Small intestine (tissue), 7 donors: ENCODE results near the gene DDB1. TPM values are rescaled to one million over a fixed set of nuclear protein-coding genes. Genes with fewer than 3 reads are reported as not detected.

ENCODE experiments used
- DNase-seq, 2 donors: peaks; one replicate each; pipeline versions ENCODE4 v3.0.0 to v3.0.0-alpha.2; 2013
- FAIRE-seq: peaks from 2 replicates; lab custom pipeline; 2012; peaks lifted over from hg19 to GRCh38; lab: Jason Lieb, UNC
- H3K27ac ChIP-seq, 3 donors: one replicate each; pipeline ENCODE4 v1.5.1; 2013; ENCODE audit warnings: low read length in 2 of 3, mild to moderate bottlenecking in 2 of 3, control low read depth in 1 of 3, inconsistent platforms in 1 of 3, low read depth in 1 of 3, moderate library complexity in 1 of 3
- H3K27me3 ChIP-seq, 3 donors: one replicate each; pipeline ENCODE4 v1.6.1; 2013; ENCODE audit warnings: low read length in 3 of 3, inconsistent platforms in 1 of 3; ENCODE audit not compliant: control insufficient read depth in 3 of 3, insufficient read depth in 3 of 3
- H3K36me3 ChIP-seq, 3 donors: one replicate each; pipeline ENCODE4 v1.6.1; 2013; ENCODE audit warnings: low read length in 3 of 3, inconsistent platforms in 1 of 3, low read depth in 1 of 3, mild to moderate bottlenecking in 1 of 3, moderate library complexity in 1 of 3; ENCODE audit not compliant: control insufficient read depth in 3 of 3, insufficient read depth in 2 of 3
- H3K4me1 ChIP-seq, 3 donors: one replicate each; pipeline ENCODE4 v1.6.1; 2013; ENCODE audit warnings: low read length in 2 of 3, inconsistent platforms in 1 of 3, low read depth in 1 of 3, mild to moderate bottlenecking in 1 of 3, moderate library complexity in 1 of 3; ENCODE audit not compliant: control insufficient read depth in 3 of 3, insufficient read depth in 2 of 3
- H3K4me3 ChIP-seq, 3 donors: one replicate each; pipeline ENCODE4 v1.5.1; 2013; ENCODE audit warnings: low read length in 3 of 3, control low read depth in 1 of 3, inconsistent platforms in 1 of 3, low read depth in 1 of 3, mild to moderate bottlenecking in 1 of 3, moderate library complexity in 1 of 3
- H3K9me3 ChIP-seq, 2 donors: one replicate each; pipeline ENCODE4 v1.6.1; 2013; ENCODE audit warnings: low read depth in 1 of 2, low read length in 1 of 2; ENCODE audit not compliant: control insufficient read depth in 2 of 2, insufficient read depth in 1 of 2
- WGBS, 3 donors: extraction: QIAGEN DNeasy Blood & Tissue Kit; methylation state at CpG; one replicate each; pipeline ENCODE4 v1.1.7; 2013; 5-methylcytosine and 5-hydroxymethylcytosine counted together
- polyA plus RNA-seq, 4 donors: library from polyadenylated mRNA; stranded (reverse) in 3 of 4; unstranded in 1 of 4; fragments of 200-250 nt in 3 of 4; fragments of 120-200 nt in 1 of 4; gene quantifications; one replicate each; pipeline versions ENCODE4 v1.2.1 to v1.2.3, GENCODE V29; 2013
- donor health status: healthy with polysubstance abuse.
- donor health status: control.
- donor health status: control.
- donor health status: Bipolar disorder and iron deficiency.
- donor health status: healthy.

The DDB1 gene
- polyA plus RNA-seq, 4 donors, result 137 to 165 (median 153) TPM

DNA sequence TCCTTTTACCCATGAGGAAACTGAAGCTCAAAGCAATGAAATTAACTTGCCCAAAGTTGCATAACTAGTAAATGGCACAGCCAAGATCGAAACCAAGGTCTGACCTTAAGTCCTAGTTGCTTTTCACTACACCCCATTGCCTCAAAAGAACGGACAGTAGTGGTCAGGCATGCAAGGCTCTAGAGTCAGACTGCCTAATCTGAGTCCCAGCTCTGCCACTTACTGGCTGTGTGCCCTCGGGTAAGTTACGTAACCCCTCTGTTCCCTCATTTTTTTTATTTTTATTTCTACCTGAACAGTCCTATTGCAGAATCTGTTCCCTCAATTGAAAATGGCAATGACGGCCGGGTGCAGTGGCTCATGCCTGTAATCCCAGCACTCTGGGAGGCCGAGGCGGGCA is 19.1 kb upstream of the DDB1 start:
- H3K4me3 ChIP-seq, result no peak overlapping the region
- FAIRE-seq (no peak), DNase-seq (no peak)
- peaks cover 8 to 78% (median 11%) of the 10 kb centered on the region in 3 donors for H3K36me3 ChIP-seq
- H3K27ac ChIP-seq, result no peak overlapping the region
- H3K27me3 ChIP-seq, result no peaks in the 10 kb centered on the region
- no peaks in the 10 kb centered on the region for H3K9me3 ChIP-seq
- WGBS, 3 donors, result 84 to 85% (median 85%) methylated on average over 8 of the region's 8 CpGs
- H3K4me1 ChIP-seq, result peaks cover 0 to 11% (median 3%) of the 10 kb centered on the region in 3 donors

DNA sequence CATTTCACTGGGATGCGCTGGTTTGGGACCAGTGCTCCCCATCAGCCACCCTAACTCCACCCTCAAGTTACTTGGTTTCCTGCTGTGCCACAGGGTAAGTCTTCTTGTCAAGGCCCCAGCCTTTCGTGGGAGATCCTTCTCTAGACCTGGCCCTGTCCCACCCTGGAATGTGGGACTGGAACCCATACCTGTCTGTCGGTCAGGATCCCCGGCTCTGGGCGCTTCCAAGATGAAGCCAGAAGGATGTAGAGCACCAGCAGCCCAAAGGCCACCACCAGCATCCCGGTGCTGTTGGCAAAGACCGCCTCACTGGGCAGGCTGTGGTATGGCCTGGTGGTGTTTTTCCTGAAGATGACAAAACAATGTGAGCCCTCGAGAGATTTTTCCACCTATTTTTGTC is 17.9 kb upstream of the DDB1 start:
- DNase-seq, result no peak
- Histone ChIP-seq H3K27ac (no peak overlapping the region), H3K36me3 (peaks cover 8 to 84% (median 14%) of the 10 kb centered on the region in 3 donors), H3K27me3 (no peaks in the 10 kb centered on the region), H3K4me3 (no peak overlapping the region), H3K9me3 (no peaks in the 10 kb centered on the region), H3K4me1 (peaks cover 0 to 20% (median 3%) of the 10 kb centered on the region in 3 donors)
- FAIRE-seq, result no peak
- 94 to 98% (median 96%) methylated on average over 8 of the region's 8 CpGs for WGBS, 3 donors

DNA sequence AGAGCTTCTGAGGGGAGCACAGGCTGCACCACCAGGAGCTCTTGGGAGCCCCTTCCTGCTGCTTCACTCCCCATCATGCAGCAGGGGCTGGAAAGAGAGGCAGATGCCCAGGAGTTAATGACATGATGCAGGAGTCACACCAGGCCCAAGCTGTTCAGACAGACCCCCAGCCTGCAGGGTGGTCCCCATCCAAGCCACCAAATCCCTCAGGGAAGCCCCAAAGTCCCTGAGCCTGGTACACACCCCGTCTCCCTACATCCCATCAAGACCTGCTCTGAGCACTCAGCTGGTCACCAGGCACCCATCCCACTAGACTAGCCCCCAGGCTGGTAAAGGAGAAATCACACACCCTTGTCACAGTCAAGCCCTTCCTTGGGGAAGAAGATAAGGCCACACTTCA is 17.4 kb upstream of the DDB1 start:
- H3K27ac ChIP-seq, result no peak overlapping the region
- H3K4me3 ChIP-seq, result no peak overlapping the region
- WGBS, 3 donors, result 88 to 100% (median 91%) methylated on average over 1 of the region's 1 CpG
- H3K4me1 ChIP-seq, result peaks cover 0 to 25% (median 3%) of the 10 kb centered on the region in 3 donors
- H3K27me3 ChIP-seq, result no peaks in the 10 kb centered on the region
- H3K9me3 ChIP-seq, result no peaks in the 10 kb centered on the region
- FAIRE-seq, result no peak
- no peak for DNase-seq
- peaks cover 8 to 88% (median 18%) of the 10 kb centered on the region in 3 donors for H3K36me3 ChIP-seq

DNA sequence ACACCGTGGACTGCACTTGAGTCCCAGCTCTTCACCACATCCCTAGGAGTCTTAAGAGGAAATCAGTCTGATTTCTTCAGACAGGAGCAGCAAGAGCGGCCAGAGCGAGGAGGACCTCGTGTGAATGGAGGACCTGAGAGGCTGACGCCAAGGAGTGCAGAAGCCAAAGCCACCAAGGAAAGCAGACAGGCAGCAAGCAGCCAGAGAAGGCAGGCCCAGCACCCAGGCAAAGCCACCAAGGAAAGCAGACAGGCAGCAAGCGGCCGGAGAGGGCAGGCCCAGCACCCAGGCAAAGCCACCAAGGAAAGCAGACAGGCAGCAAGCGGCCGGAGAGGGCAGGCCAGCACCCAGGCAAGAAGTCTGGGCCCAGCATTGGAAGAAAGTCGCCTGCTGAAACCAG is 17.0 kb upstream of the DDB1 start:
- peaks cover 0 to 29% (median 3%) of the 10 kb centered on the region in 3 donors for H3K4me1 ChIP-seq
- no peak for FAIRE-seq
- no peak overlapping the region for H3K4me3 ChIP-seq
- no peak for DNase-seq
- WGBS, 3 donors, result 88 to 94% (median 94%) methylated on average over 10 of the region's 10 CpGs
- H3K27me3 ChIP-seq, result no peaks in the 10 kb centered on the region
- H3K36me3 ChIP-seq, result peaks cover 8 to 89% (median 22%) of the 10 kb centered on the region in 3 donors
- no peaks in the 10 kb centered on the region for H3K9me3 ChIP-seq
- peak overlapping the region in 1 of 3 donors; percentile 13 for H3K27ac ChIP-seq

DNA sequence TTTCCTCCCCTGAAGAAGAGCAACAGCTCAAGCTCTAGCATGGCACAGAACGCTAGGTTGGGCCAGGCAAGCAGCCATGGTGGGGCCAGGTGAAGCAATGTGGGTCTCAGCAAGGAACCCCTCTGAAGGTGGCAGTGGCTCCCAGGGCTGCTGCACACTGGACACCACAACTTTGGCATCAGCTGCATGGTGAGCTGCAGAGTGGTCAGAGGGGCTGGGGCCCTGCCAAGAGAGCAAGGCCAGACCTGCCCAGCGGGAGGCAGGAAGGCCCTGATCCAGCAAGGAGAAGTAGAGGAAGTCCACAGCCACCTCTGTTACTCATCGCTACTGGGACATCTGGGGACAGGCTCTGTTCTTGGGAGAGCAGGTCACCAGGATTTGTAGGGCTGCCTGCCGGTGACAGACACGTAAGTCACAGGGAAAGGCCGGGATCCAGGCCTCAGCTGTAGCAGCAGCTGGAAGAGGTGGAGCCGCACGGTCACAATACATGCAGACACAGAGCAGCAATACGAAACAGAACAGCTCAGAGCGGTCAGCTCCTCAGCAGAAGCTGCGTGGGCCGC is 16.4 kb upstream of the DDB1 start:
- no peaks in the 10 kb centered on the region for H3K9me3 ChIP-seq
- DNase-seq (no peak), FAIRE-seq (no peak)
- no peak overlapping the region for H3K27ac ChIP-seq
- WGBS, 3 donors, result 89 to 91% (median 89%) methylated on average over 12 of the region's 12 CpGs
- peaks cover 8 to 93% (median 26%) of the 10 kb centered on the region in 3 donors for H3K36me3 ChIP-seq
- no peaks in the 10 kb centered on the region for H3K27me3 ChIP-seq
- H3K4me3 ChIP-seq, result no peak overlapping the region
- H3K4me1 ChIP-seq, result peaks cover 0 to 34% (median under 1%) of the 10 kb centered on the region in 3 donors

DNA sequence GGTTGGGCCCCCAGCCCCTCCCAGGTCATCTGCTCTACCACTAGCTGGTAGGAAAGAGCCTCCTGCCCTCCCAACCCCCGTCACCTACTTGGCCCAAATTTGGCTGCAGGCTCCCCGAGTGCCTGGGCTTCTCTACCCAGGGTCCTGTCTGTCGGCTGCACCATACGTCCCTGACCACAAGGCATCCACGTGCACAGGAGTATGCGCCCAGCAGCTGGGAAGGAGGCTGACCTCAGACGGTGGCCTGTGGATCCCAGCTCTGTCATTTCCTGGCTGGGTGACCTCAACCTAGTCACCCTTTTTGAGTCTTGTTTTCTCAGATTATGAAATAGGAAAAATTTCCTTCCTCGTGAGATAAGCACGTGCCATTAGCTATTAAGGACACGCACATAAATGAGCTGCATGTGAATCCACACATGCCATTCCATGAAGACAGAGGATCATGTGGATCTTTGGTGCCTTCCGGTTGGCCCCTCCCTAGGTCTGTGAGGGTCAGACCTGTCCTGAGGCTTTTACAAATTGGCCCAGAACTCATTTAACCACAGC is 15.1 kb upstream of the DDB1 start:
- Histone ChIP-seq H3K36me3 (peaks cover 8 to 93% (median 30%) of the 10 kb centered on the region in 3 donors), H3K4me1 (peaks cover 0 to 34% (median 0%) of the 10 kb centered on the region in 3 donors), H3K9me3 (no peaks in the 10 kb centered on the region), H3K4me3 (no peak overlapping the region), H3K27ac (peak overlapping the region in 1 of 3 donors; percentile 42), H3K27me3 (no peaks in the 10 kb centered on the region)
- no peak for DNase-seq
- 63 to 67% (median 64%) methylated on average over 11 of the region's 11 CpGs for WGBS, 3 donors
- no peak for FAIRE-seq

DNA sequence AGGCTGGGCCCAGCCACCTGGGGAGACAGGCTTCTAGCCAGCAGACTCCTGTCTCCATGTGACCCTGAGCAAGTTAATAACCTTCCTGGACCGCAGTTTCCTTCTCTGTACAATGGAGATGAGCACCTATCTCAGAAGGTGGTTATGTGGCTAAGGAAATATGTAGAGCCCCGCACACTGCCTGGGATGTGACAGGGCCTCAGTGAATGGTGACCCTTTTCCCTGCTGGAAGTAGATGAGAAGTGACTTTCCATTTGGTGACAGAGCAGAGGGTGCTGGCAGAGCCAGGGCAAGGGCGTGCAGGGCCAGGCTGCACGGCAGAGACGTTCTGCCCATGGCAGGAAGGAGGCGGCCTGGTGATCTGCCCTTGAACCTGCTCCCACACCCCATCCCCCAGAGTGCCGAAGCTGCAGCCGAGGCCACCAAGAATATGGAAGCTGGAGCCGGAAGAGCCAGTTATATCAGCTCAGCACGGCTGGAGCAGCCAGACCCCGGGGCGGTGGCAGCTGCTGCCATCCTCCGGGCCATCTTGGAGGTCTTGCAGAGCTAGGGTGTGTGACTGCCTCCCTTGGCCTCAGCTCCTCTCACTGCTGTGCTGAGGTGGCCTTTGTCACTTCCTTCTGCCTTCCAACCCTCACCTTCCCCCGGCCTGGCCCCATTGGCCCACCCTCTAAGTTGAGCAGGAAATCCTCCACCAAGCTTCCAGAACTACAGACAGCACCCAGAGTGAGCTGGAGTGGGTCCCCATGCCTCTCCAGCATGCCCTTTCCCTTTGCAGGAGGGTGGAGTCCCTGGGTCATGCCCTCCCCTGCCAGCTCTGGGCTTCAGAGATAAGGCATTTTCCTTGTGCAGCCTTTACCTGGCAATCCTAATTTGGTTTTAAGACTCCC is 13.3 kb upstream of the DDB1 start:
- Histone ChIP-seq H3K4me3 (no peak overlapping the region), H3K9me3 (no peaks in the 10 kb centered on the region), H3K27ac (peak overlapping the region in 2 of 3 donors; percentile 16 to 56), H3K27me3 (no peaks in the 10 kb centered on the region), H3K4me1 (peaks cover 0 to 34% (median 0%) of the 10 kb centered on the region in 3 donors), H3K36me3 (peaks cover 5 to 98% (median 30%) of the 10 kb centered on the region in 3 donors)
- WGBS, 3 donors, result 32 to 63% (median 62%) methylated on average over 12 to 14 of the region's 14 CpGs
- FAIRE-seq, result no peak
- peak; percentile 51 to 61 for DNase-seq

DNA sequence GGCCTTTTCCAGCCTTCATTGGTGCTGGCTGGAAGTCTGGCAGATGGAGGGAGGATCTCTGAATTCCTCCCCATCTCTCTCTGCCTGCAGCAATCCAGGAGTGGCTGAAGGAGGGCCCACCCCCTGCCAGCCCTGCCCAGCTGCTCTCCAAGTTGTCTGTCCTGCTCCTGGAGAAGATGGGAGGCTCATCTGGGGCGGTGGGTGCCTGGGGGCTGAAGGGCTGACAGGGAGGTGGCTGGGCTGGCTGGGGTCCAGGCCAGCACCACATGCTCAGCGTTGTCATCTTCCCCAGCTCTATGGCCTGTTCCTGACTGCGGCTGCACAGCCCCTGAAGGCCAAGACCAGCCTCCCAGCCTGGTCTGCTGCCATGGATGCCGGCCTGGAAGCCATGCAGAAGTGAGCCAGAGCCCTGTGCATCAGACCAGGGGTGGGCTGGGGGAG is 12.3 kb upstream of the DDB1 start:
- Histone ChIP-seq H3K36me3 (peaks cover 2 to 97% (median 30%) of the 10 kb centered on the region in 3 donors), H3K27ac (peak overlapping the region in 1 of 3 donors; percentile 16)
- 64 to 82% (median 82%) methylated on average over 4 of the region's 4 CpGs for WGBS, 3 donors

More for the DNA sequence above, 12.3 kb upstream of the DDB1 start:
- DNase-seq, result no peak
- H3K4me1 ChIP-seq, result peaks cover 0 to 34% (median 0%) of the 10 kb centered on the region in 3 donors
- FAIRE-seq, result no peak
- no peaks in the 10 kb centered on the region for H3K9me3 ChIP-seq
- no peak overlapping the region for H3K4me3 ChIP-seq
- no peaks in the 10 kb centered on the region for H3K27me3 ChIP-seq
